Transverse colon (tissue), 3 donors: Measurements from ENCODE around the gene MACROD1.

ENCODE experiments used
- EP300 ChIP-seq: sonication (generic); formaldehyde crosslinking; IDR thresholded peaks from one replicate; pipeline ENCODE4 v1.6.1; 2017; ENCODE audit warnings: antibody characterized with exemption, low read depth
- POLR2A ChIP-seq: fragments of 450-650 bp; IDR thresholded peaks from one replicate; pipeline ENCODE4 v1.6.1; 2016; ENCODE audit warnings: antibody characterized with exemption, mild to moderate bottlenecking, moderate library complexity
- TF ChIP-seq, protein P1 (sequence below), 5 experiments: fragments of 200-600 bp in 3 of 5; fragments of 450-650 bp in 2 of 5; sonication (generic) in 3 of 5; IDR thresholded peaks; 1 replicate in 2 of 5; 2 replicates in 3 of 5; pipeline ENCODE4 v1.5.1; 2016 to 2017; ENCODE audit warnings: antibody characterized with exemption in 5 of 5, inconsistent platforms in 3 of 5, mild to moderate bottlenecking in 2 of 5, moderate library complexity in 1 of 5

DNA sequence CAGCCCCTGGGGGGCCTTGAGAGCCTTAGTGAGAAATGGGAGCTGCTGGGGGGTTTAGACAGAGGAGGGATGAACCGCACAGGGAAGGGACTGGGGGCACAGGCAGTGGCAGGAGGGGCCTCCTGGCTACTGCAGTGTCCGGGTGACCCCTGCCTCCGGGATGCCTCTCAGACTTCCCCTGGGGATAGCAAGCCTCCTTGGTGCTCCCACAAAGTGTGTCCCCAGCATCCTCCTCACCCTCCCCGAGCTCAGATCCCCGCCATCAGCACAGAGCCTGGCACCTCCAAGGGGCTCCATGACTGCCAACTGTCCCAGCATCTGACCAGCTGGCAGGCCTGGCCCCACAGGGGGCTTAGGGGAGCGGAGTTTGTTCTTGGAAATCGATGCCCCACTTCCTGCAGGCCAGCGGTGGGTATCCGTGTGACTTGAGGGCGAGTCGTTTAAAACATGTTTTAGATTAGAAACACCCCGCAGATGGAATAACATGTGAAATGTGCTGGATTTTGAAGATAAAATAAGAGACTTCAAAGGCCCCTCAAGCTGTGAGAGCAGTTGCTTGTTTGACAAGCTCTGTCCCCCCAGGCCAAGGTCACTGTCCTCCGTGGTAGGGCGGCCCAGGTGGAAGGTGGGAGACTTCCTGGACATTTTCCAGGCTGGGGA is 143.7 kb downstream of the MACROD1 start:
- TF ChIP-seq, protein P1, sequence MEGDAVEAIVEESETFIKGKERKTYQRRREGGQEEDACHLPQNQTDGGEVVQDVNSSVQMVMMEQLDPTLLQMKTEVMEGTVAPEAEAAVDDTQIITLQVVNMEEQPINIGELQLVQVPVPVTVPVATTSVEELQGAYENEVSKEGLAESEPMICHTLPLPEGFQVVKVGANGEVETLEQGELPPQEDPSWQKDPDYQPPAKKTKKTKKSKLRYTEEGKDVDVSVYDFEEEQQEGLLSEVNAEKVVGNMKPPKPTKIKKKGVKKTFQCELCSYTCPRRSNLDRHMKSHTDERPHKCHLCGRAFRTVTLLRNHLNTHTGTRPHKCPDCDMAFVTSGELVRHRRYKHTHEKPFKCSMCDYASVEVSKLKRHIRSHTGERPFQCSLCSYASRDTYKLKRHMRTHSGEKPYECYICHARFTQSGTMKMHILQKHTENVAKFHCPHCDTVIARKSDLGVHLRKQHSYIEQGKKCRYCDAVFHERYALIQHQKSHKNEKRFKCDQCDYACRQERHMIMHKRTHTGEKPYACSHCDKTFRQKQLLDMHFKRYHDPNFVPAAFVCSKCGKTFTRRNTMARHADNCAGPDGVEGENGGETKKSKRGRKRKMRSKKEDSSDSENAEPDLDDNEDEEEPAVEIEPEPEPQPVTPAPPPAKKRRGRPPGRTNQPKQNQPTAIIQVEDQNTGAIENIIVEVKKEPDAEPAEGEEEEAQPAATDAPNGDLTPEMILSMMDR (IDR thresholded peaks at IDR 0.05): no peak
- TF ChIP-seq POLR2A (no peak), EP300 (no peak)
